ENCODE data around the gene SYDE2. TPM values are rescaled to one million over a fixed set of nuclear protein-coding genes. Genes with fewer than 3 reads are reported as not detected.
A peak's percentile ranks its signal among the peaks of the same experiment; 100 is the strongest.
"Not testable (repeated sequence)": the region's sequence is repeated elsewhere in the genome, so short reads cannot be mapped to it uniquely, and the experiment has no call there.

Gene SYDE2
- 18.3 TPM for total RNA-seq

GRCh38 chr1:85200463-85201339 is at the start of gene SYDE2:
TSS of gene SYDE2 (minus strand) at chr1:85201016. CDS start at chr1:85200996, 20 bp downstream.
- intact Hi-C loops (cut with DNase I) = no loop called here
- DNase-seq (ENCODE audit: low spot score) = peak; percentile 71
- peak; percentile 79 for ATAC-seq

- intact Hi-C loops (cut with DNase I); ATAC-seq: not testable (repeated sequence)
Measured at GRCh38 chr1:85249042-85249441, 48.2 kb upstream of the SYDE2 start.

GRCh38 chr1:85245891-85246290 is 45.1 kb upstream of the SYDE2 start:
- ATAC-seq (no peak), DNase-seq (ENCODE audit: low spot score) (no peak)
- intact Hi-C loops (cut with DNase I) = no loop called here

More at GRCh38 chr1:85249042-85249441, 48.2 kb upstream of the SYDE2 start:
- not testable (repeated sequence) for DNase-seq (ENCODE audit: low spot score)

- DNase-seq (ENCODE audit: low spot score) (no peak), ATAC-seq (no peak)
- intact Hi-C loops (cut with DNase I) = no loop called here
Measured at GRCh38 chr1:85245456-85245855, 44.6 kb upstream of the SYDE2 start.

GRCh38 chr1:85244271-85245061 is 43.6 kb upstream of the SYDE2 start:
- no peak for DNase-seq (ENCODE audit: low spot score)
- intact Hi-C loops (cut with DNase I) = no loop called here
- peak; percentile 79 for ATAC-seq

- DNase-seq (ENCODE audit: low spot score) (no peak), ATAC-seq (no peak)
- intact Hi-C loops (cut with DNase I) = no loop called here
Measured at GRCh38 chr1:85243372-85243771, 42.6 kb upstream of the SYDE2 start.

GRCh38 chr1:85240643-85241042 is 39.8 kb upstream of the SYDE2 start:
- DNase-seq (ENCODE audit: low spot score) (no peak), ATAC-seq (no peak)
- intact Hi-C loops (cut with DNase I) = no loop called here

- DNase-seq (ENCODE audit: low spot score) (no peak), ATAC-seq (no peak)
- intact Hi-C loops (cut with DNase I) = no loop called here
Measured at GRCh38 chr1:85240174-85240601, 39.4 kb upstream of the SYDE2 start.

- DNase-seq (ENCODE audit: low spot score) (no peak), ATAC-seq (no peak)
- intact Hi-C loops (cut with DNase I) = no loop called here
Measured at GRCh38 chr1:85237613-85238012, 36.8 kb upstream of the SYDE2 start.

GRCh38 chr1:85230305-85230977 is 29.6 kb upstream of the SYDE2 start:
- DNase-seq (ENCODE audit: low spot score) (no peak), ATAC-seq (no peak)
- intact Hi-C loops (cut with DNase I) = no loop called here

- no peak for DNase-seq (ENCODE audit: low spot score)
- intact Hi-C loops (cut with DNase I) = no loop called here
- no peak for ATAC-seq
Measured at GRCh38 chr1:85229574-85230097, 28.8 kb upstream of the SYDE2 start.

GRCh38 chr1:85228972-85229371 is 28.2 kb upstream of the SYDE2 start:
- no peak for ATAC-seq
- intact Hi-C loops (cut with DNase I) = no loop called here
- no peak for DNase-seq (ENCODE audit: low spot score)

- DNase-seq (ENCODE audit: low spot score) (no peak), ATAC-seq (no peak)
- intact Hi-C loops (cut with DNase I) = no loop called here
Measured at GRCh38 chr1:85225624-85226380, 25.0 kb upstream of the SYDE2 start.

- intact Hi-C loops (cut with DNase I) = no loop called here
- ATAC-seq (no peak), DNase-seq (ENCODE audit: low spot score) (no peak)
Measured at GRCh38 chr1:85224734-85225623, 24.2 kb upstream of the SYDE2 start.

GRCh38 chr1:85224295-85224694 is 23.5 kb upstream of the SYDE2 start:
- no peak for ATAC-seq
- intact Hi-C loops (cut with DNase I) = no loop called here
- no peak for DNase-seq (ENCODE audit: low spot score)

- intact Hi-C loops (cut with DNase I) = no loop called here
- DNase-seq (ENCODE audit: low spot score) = no peak
Measured at GRCh38 chr1:85223334-85223733, 22.5 kb upstream of the SYDE2 start.

GRCh38 chr1:85220756-85221201 is 20.0 kb upstream of the SYDE2 start:
- no peak for ATAC-seq
- intact Hi-C loops (cut with DNase I) = no loop called here
- DNase-seq (ENCODE audit: low spot score) = no peak

More at GRCh38 chr1:85223334-85223733, 22.5 kb upstream of the SYDE2 start:
- ATAC-seq = no peak

Measured in sciatic nerve (tissue), 2 donors.